T-cell (primary cell): Measurements from ENCODE around the gene WDR47. TPM values are rescaled to one million over a fixed set of nuclear protein-coding genes. Genes with fewer than 3 reads are reported as not detected.
A peak's percentile ranks its signal among the peaks of the same experiment; 100 is the strongest.

Experiments
- ATAC-seq, 4 experiments: fragments of 200-7000 bp in 3 of 4; fragments of 150-1000 bp in 1 of 4; cut with Tn5 transposase; replicated peaks in 1 of 4; 1 replicate in 3 of 4; 2 replicates in 1 of 4; pipeline ENCODE4 v1.10.0; 2021; ENCODE audit warnings: moderate library complexity in 3 of 4, mild to moderate bottlenecking in 2 of 4, moderate number of reproducible peaks in 1 of 4
- CTCF ChIA-PET, 2 donors: fragments of 300-600 bp; sonication (Branson Sonifier 250); formaldehyde crosslinking; loops; one replicate each; lab custom pipeline; 2022; ENCODE audit warnings: antibody characterized with exemption in 2 of 2; lab: Charles Lee
- POLR2A ChIA-PET, 2 donors: fragments of 300-600 bp; sonication (Branson Sonifier 250); formaldehyde crosslinking; loops; one replicate each; lab custom pipeline; 2022; ENCODE audit warnings: antibody characterized with exemption in 2 of 2; lab: Charles Lee
- DNase-seq, 35 experiments: peaks; one replicate each; pipeline versions ENCODE4 v3.0.0 to v3.0.0-alpha.2; 2013 to 2023
- H3K27ac ChIP-seq: one replicate; pipeline ENCODE4 v1.5.1; 2013; ENCODE audit warnings: low read length
- H3K27me3 ChIP-seq, 2 experiments: replicated peaks in 1 of 2; 1 replicate in 1 of 2; 2 replicates in 1 of 2; pipeline versions ENCODE4 v1.6.1 to v1.7.0; 2013; ENCODE audit warnings: low read length in 1 of 2, mixed read lengths in 1 of 2; ENCODE audit not compliant: control insufficient read depth in 2 of 2, insufficient read depth in 2 of 2; ENCODE audit errors: extremely low read depth in 1 of 2
- H3K36me3 ChIP-seq, 2 donors: 1 replicate in 1 of 2; 2 replicates in 1 of 2; pipeline versions ENCODE4 v1.6.1 to v1.7.0; 2013; ENCODE audit warnings: low read length in 1 of 2; ENCODE audit not compliant: control insufficient read depth in 2 of 2, insufficient read depth in 1 of 2; ENCODE audit errors: extremely low read depth in 1 of 2
- H3K4me1 ChIP-seq, 2 experiments: 1 replicate in 1 of 2; 2 replicates in 1 of 2; pipeline versions ENCODE4 v1.6.1 to v1.7.0; 2013; ENCODE audit warnings: low read length in 2 of 2, mixed read lengths in 1 of 2; ENCODE audit not compliant: insufficient read depth in 2 of 2, control insufficient read depth in 1 of 2; ENCODE audit errors: extremely low read depth in 1 of 2
- H3K4me3 ChIP-seq, 2 donors: 1 replicate in 1 of 2; 2 replicates in 1 of 2; pipeline versions ENCODE4 v1.5.1 to v1.7.0; 2013; ENCODE audit warnings: mild to moderate bottlenecking in 2 of 2, low read length in 1 of 2, moderate library complexity in 1 of 2; ENCODE audit not compliant: control insufficient read depth in 1 of 2; ENCODE audit errors: extremely low read depth in 1 of 2
- H3K9me3 ChIP-seq: 2 replicates; pipeline ENCODE4 v1.7.0; 2013
- H3K27ac Mint-ChIP-seq, 2 donors: one replicate each; pipeline ENCODE4 v1.8.0; 2020 to 2021; ENCODE audit warnings: mild to moderate bottlenecking in 2 of 2, mixed read lengths in 2 of 2
- H3K27me3 Mint-ChIP-seq, 2 donors: one replicate each; pipeline ENCODE4 v1.8.0; 2021 to 2022; ENCODE audit warnings: mixed read lengths in 2 of 2
- H3K36me3 Mint-ChIP-seq: one replicate; pipeline ENCODE4 v1.8.0; 2021; ENCODE audit warnings: mixed read lengths
- H3K4me1 Mint-ChIP-seq, 3 donors: one replicate each; pipeline ENCODE4 v1.8.0; 2020 to 2022; ENCODE audit warnings: mixed read lengths in 3 of 3, mild to moderate bottlenecking in 1 of 3
- H3K4me3 Mint-ChIP-seq, 3 donors: one replicate each; pipeline ENCODE4 v1.8.0; 2020 to 2022; ENCODE audit warnings: mild to moderate bottlenecking in 3 of 3, mixed read lengths in 3 of 3, moderate library complexity in 3 of 3
- H3K9me3 Mint-ChIP-seq, 3 donors: one replicate each; pipeline ENCODE4 v1.8.0; 2020 to 2022; ENCODE audit warnings: mixed read lengths in 3 of 3
- WGBS: methylation state at CpG from one replicate; pipeline ENCODE4 v1.1.5; 2013; ENCODE audit warnings: missing lambda C conversion rate; ENCODE audit not compliant: insufficient coverage; 5-methylcytosine and 5-hydroxymethylcytosine counted together
- total RNA-seq, 35 experiments: library from RNA in 6 of 35; stranded (reverse) in 6 of 35; fragments of 120-200 nt in 1 of 35; gene quantifications; one replicate each; pipeline versions ENCODE4 v1.2.1 to v1.2.4 and lab custom pipeline; 2013 to 2026

WDR47 gene
- total RNA-seq, 5 donors from 2014 or later (not counting 1 experiment from before 2014, with no cell fraction given): 13.6 to 18.2 (median 17.9) TPM

GRCh38 chr1:108963052-108963686 is 78.7 kb downstream of the WDR47 start, which contains the start of gene CLCC1:
CLCC1 (minus strand) TSS chr1:108963484; CDS start chr1:108950437, 13,047 bp downstream.
- H3K27ac ChIP-seq: peak within 1 kb of the TSS; percentile 53
- H3K9me3 ChIP-seq: no peaks in the 10 kb centered on the region
- ChIA-PET POLR2A (interaction anchor here (0.6 to 1.3 kb wide), 3 partner anchors 9 to 1807 kb away, joined by 4 to 6 read pairs (median 5); partner anchors contain the start of gene WDR47 (in 1 of the 2)), CTCF (interaction anchor here in 1 of 2 donors (0.6 to 0.8 kb wide), 2 partner anchors 11 to 14 kb away, joined by 3 to 8 read pairs; no protein-coding TSS in a partner anchor)
- H3K4me3 ChIP-seq: peak within 1 kb of the TSS; percentile 70 to 73
- H3K36me3 Mint-ChIP-seq: peaks cover 19% of the 10 kb centered on the region
- peak; percentile 76 to 94 (median 89) for DNase-seq
- ATAC-seq: peak; percentile 94 to 98 (median 95)
- WGBS: under 1% methylated on average over 60 of the region's 72 CpGs
- H3K36me3 ChIP-seq: no peaks in the 10 kb centered on the region
- H3K27me3 Mint-ChIP-seq: peaks cover 0 to 3% of the 10 kb centered on the region in 2 donors
- H3K4me3 Mint-ChIP-seq: peak within 1 kb of the TSS; percentile 82 to 89 (median 85)
- H3K4me1 Mint-ChIP-seq: peaks cover 25 to 43% (median 38%) of the 10 kb centered on the region in 3 donors
- H3K9me3 Mint-ChIP-seq: no peaks in the 10 kb centered on the region
- H3K4me1 ChIP-seq: peaks cover 0 to 33% of the 10 kb centered on the region in 2 experiments
- H3K27ac Mint-ChIP-seq: peak within 1 kb of the TSS; percentile 89
- peaks cover 0 to 4% of the 10 kb centered on the region in 2 experiments for H3K27me3 ChIP-seq

GRCh38 chr1:108962681-108963051 is 79.2 kb downstream of the WDR47 start:
- Histone ChIP-seq H3K9me3 (no peaks in the 10 kb centered on the region), H3K4me1 (peaks cover 4 to 38% of the 10 kb centered on the region in 2 experiments), H3K4me3 (peak overlapping the region; percentile 70 to 73), H3K36me3 (no peaks in the 10 kb centered on the region), H3K27me3 (peaks cover 0 to 4% of the 10 kb centered on the region in 2 experiments), H3K27ac (peak overlapping the region; percentile 53)
- peaks cover 30 to 48% (median 43%) of the 10 kb centered on the region in 3 donors for H3K4me1 Mint-ChIP-seq
- 42% methylated on average over 5 of the region's 12 CpGs for WGBS
- ATAC-seq (peak in 2 of 4 experiments; percentile 7 to 9), DNase-seq (peak in 18 of 35 experiments; percentile 3 to 34 (median 19))
- H3K36me3 Mint-ChIP-seq: peaks cover 20% of the 10 kb centered on the region
- peak overlapping the region; percentile 52 to 61 for H3K27ac Mint-ChIP-seq
- CTCF ChIA-PET: interaction anchor here in 1 of 2 donors (0.6 to 0.8 kb wide), 2 partner anchors 11 to 14 kb away, joined by 3 to 8 read pairs; no protein-coding TSS in a partner anchor
- POLR2A ChIA-PET: interaction anchor here (0.6 to 1.3 kb wide), 3 partner anchors 9 to 1807 kb away, joined by 4 to 6 read pairs (median 5); partner anchors contain the start of gene WDR47 (in 1 of the 2)
- peaks cover 0 to 3% of the 10 kb centered on the region in 2 donors for H3K27me3 Mint-ChIP-seq
- no peaks in the 10 kb centered on the region for H3K9me3 Mint-ChIP-seq
- H3K4me3 Mint-ChIP-seq: peak overlapping the region; percentile 82 to 89 (median 85)

GRCh38 chr1:108961752-108962486 is 80.0 kb downstream of the WDR47 start:
- no peaks in the 10 kb centered on the region for H3K9me3 ChIP-seq
- POLR2A ChIA-PET: interaction anchor here in 1 of 2 donors (0.7 kb wide), 1 partner anchor 315 kb away, joined by 5 read pairs; no protein-coding TSS in a partner anchor
- ATAC-seq (no peak), DNase-seq (no peak)
- H3K27ac ChIP-seq: no peak overlapping the region
- H3K27me3 Mint-ChIP-seq: peaks cover 0 to 3% of the 10 kb centered on the region in 2 donors
- WGBS: 99% methylated on average over 9 of the region's 15 CpGs
- H3K27me3 ChIP-seq: peaks cover 0 to 4% of the 10 kb centered on the region in 2 experiments
- peak overlapping the region; percentile 82 to 89 (median 85) for H3K4me3 Mint-ChIP-seq
- no peaks in the 10 kb centered on the region for H3K9me3 Mint-ChIP-seq
- peaks cover 37 to 55% (median 50%) of the 10 kb centered on the region in 3 donors for H3K4me1 Mint-ChIP-seq
- H3K4me3 ChIP-seq: peak overlapping the region in 1 of 2 donors; percentile 73
- peak overlapping the region in 1 of 2 donors; percentile 64 for H3K27ac Mint-ChIP-seq
- CTCF ChIA-PET: interaction anchor here (0.5 to 0.9 kb wide), 5 partner anchors 15 to 1377 kb away, joined by 3 to 4 read pairs (median 3); no protein-coding TSS in a partner anchor
- peaks cover 18% of the 10 kb centered on the region for H3K36me3 Mint-ChIP-seq
- H3K4me1 ChIP-seq: peaks cover 11 to 46% of the 10 kb centered on the region in 2 experiments
- H3K36me3 ChIP-seq: no peaks in the 10 kb centered on the region

- no peak overlapping the region for H3K27ac Mint-ChIP-seq
- 45% methylated on average over 5 of the region's 9 CpGs for WGBS
These were observed 80.7 kb downstream of the WDR47 start for GRCh38 chr1:108961198-108961597.

GRCh38 chr1:108960719-108961118 is 81.2 kb downstream of the WDR47 start:
- ChIA-PET POLR2A (no interaction called here), CTCF (interaction anchor here (0.6 to 0.9 kb wide), 3 partner anchors 16 to 139 kb away, joined by 3 to 4 read pairs (median 3); no protein-coding TSS in a partner anchor)
- ATAC-seq (no peak), DNase-seq (no peak)
- 94% methylated on average over 2 of the region's 5 CpGs for WGBS
- H3K27ac Mint-ChIP-seq: no peak overlapping the region
- H3K27me3 Mint-ChIP-seq: peaks cover 0 to 3% of the 10 kb centered on the region in 2 donors
- H3K27ac ChIP-seq: no peak overlapping the region
- H3K27me3 ChIP-seq: peaks cover 0 to 4% of the 10 kb centered on the region in 2 experiments
- H3K9me3 Mint-ChIP-seq: no peaks in the 10 kb centered on the region
- H3K36me3 ChIP-seq: no peaks in the 10 kb centered on the region
- peaks cover 49 to 67% (median 62%) of the 10 kb centered on the region in 3 donors for H3K4me1 Mint-ChIP-seq
- H3K4me3 Mint-ChIP-seq: no peak overlapping the region
- H3K4me1 ChIP-seq: peaks cover 13 to 55% of the 10 kb centered on the region in 2 experiments
- H3K9me3 ChIP-seq: no peaks in the 10 kb centered on the region
- H3K36me3 Mint-ChIP-seq: peaks cover 22% of the 10 kb centered on the region
- no peak overlapping the region for H3K4me3 ChIP-seq

More at GRCh38 chr1:108961198-108961597, 80.7 kb downstream of the WDR47 start:
- Histone ChIP-seq H3K36me3 (no peaks in the 10 kb centered on the region), H3K27ac (no peak overlapping the region), H3K4me1 (peaks cover 13 to 51% of the 10 kb centered on the region in 2 experiments), H3K9me3 (no peaks in the 10 kb centered on the region), H3K4me3 (no peak overlapping the region), H3K27me3 (peaks cover 0 to 4% of the 10 kb centered on the region in 2 experiments)
- DNase-seq (peak in 12 of 35 experiments; percentile 2 to 69 (median 22)), ATAC-seq (no peak)
- ChIA-PET CTCF (interaction anchor here (0.5 to 0.9 kb wide), 7 partner anchors 16 to 1377 kb away, joined by 3 to 4 read pairs (median 3); no protein-coding TSS in a partner anchor), POLR2A (interaction anchor here in 1 of 2 donors (0.5 to 0.7 kb wide), 2 partner anchors 10 to 314 kb away, joined by 5 read pairs; no protein-coding TSS in a partner anchor)
- Mint-ChIP-seq H3K36me3 (peaks cover 18% of the 10 kb centered on the region), H3K9me3 (no peaks in the 10 kb centered on the region), H3K4me3 (no peak overlapping the region), H3K27me3 (peaks cover 0 to 3% of the 10 kb centered on the region in 2 donors), H3K4me1 (peaks cover 45 to 62% (median 58%) of the 10 kb centered on the region in 3 donors)
